GM12878 (cell line): Measurements from ENCODE around the gene CACNA1I. TPM values are rescaled to one million over a fixed set of nuclear protein-coding genes. Genes with fewer than 3 reads are reported as not detected.

Experiments
- ATAC-seq: fragments of 200-7000 bp; cut with Tn5 transposase; 3 replicates; pipeline ENCODE4 v1.9.1; 2020; ENCODE audit warnings: mild to moderate bottlenecking, moderate library complexity
- BruUV-seq: library from RNA; stranded (reverse); fragments of 400-500 nt; replicated peaks from 2 replicates; lab custom pipeline; 2021; lab: Mats Ljungman, UMichigan
- CTCF ChIA-PET: fragments of 300-600 bp; sonication (Branson Sonifier 250); formaldehyde crosslinking; extraction: SDS; loops from one replicate; lab custom pipeline; 2021; ENCODE audit warnings: inconsistent platforms; lab: Yijun Ruan, JAX
- POLR2A ChIA-PET: fragments of 350-600 bp; formaldehyde crosslinking; extraction: SDS; loops from one replicate; lab custom pipeline; 2021; ENCODE audit warnings: inconsistent platforms; lab: Charles Lee
- RAD21 ChIA-PET: fragments of 300-600 bp; sonication (Branson Sonifier 250); formaldehyde crosslinking; loops from one replicate; lab custom pipeline; 2023; ENCODE audit warnings: antibody characterized with exemption; ENCODE audit not compliant: unreplicated experiment; lab: Charles Lee
- SMC1A ChIA-PET: fragments of 300-600 bp; sonication (Branson Sonifier 250); formaldehyde crosslinking; loops from one replicate; lab custom pipeline; 2023; ENCODE audit not compliant: unreplicated experiment, uncharacterized antibody; lab: Charles Lee
- DNase-seq: peaks from one replicate; pipeline ENCODE4 v3.0.0-alpha.2; 2011; ENCODE audit warnings: low read depth, low spot score
- FAIRE-seq: peaks from 3 replicates; lab custom pipeline; 2011; peaks lifted over from hg19 to GRCh38; lab: Jason Lieb, UNC
- H2AFZ ChIP-seq: 2 replicates; pipeline ENCODE4 v1.6.0; 2011; ENCODE audit warnings: low read depth, low read length, control low read depth; ENCODE audit not compliant: control insufficient read depth
- H3K27ac ChIP-seq: 2 replicates; pipeline ENCODE4 v1.5.1; 2011; ENCODE audit warnings: control low read depth; ENCODE audit not compliant: control insufficient read depth, insufficient read depth
- H3K27me3 ChIP-seq, 2 experiments: replicated peaks in 1 of 2; 2 replicates each; pipeline versions ENCODE4 v1.6.0 to v1.6.1; 2011; ENCODE audit warnings: low read length in 1 of 2; ENCODE audit not compliant: control insufficient read depth in 2 of 2, insufficient read depth in 2 of 2
- H3K36me3 ChIP-seq, 2 experiments: 2 replicates each; pipeline ENCODE4 v1.5.1; 2011; ENCODE audit warnings: low read length in 1 of 2; ENCODE audit not compliant: control insufficient read depth in 2 of 2, insufficient read depth in 2 of 2
- H3K4me1 ChIP-seq: 2 replicates; pipeline ENCODE4 v1.6.1; 2011; ENCODE audit warnings: mild to moderate bottlenecking, low read length, moderate library complexity, mixed read lengths; ENCODE audit not compliant: control insufficient read depth, insufficient read depth
- H3K4me2 ChIP-seq: 2 replicates; pipeline ENCODE4 v1.6.0; 2011; ENCODE audit warnings: control low read depth; ENCODE audit not compliant: control insufficient read depth, insufficient read depth
- H3K4me3 ChIP-seq: fragments of 200-600 bp; sonication (generic); 2 replicates; pipeline ENCODE4 v1.5.1; 2016
- H3K79me2 ChIP-seq: 2 replicates; pipeline ENCODE4 v1.6.0; 2011; ENCODE audit warnings: low read length; ENCODE audit not compliant: control insufficient read depth, insufficient read depth
- H3K9ac ChIP-seq: 2 replicates; pipeline ENCODE4 v1.8.0; 2011; ENCODE audit warnings: low read length, control low read depth, mixed read lengths; ENCODE audit not compliant: control insufficient read depth, insufficient read depth
- H3K9me3 ChIP-seq: replicated peaks from 3 replicates; pipeline ENCODE4 v1.5.1; 2011; ENCODE audit warnings: mild to moderate bottlenecking, low read length; ENCODE audit not compliant: control insufficient read depth, insufficient read depth
- H4K20me1 ChIP-seq: 2 replicates; pipeline ENCODE4 v1.6.0; 2011; ENCODE audit not compliant: control insufficient read depth, insufficient read depth
- EGR1 ChIP-seq, 2 experiments: IDR thresholded peaks; 1 replicate in 1 of 2; 2 replicates in 1 of 2; pipeline ENCODE4 v1.6.1; 2011 to 2012; ENCODE audit warnings: low read depth in 2 of 2, low read length in 2 of 2, borderline replicate concordance in 1 of 2, mild to moderate bottlenecking in 1 of 2, moderate library complexity in 1 of 2
- HDAC6 ChIP-seq: fragments of 200-600 bp; sonication (generic); IDR thresholded peaks from one replicate; pipeline ENCODE4 v1.8.0; 2017; ENCODE audit warnings: antibody characterized with exemption; ENCODE audit not compliant: unreplicated experiment
- RAD21 ChIP-seq: IDR thresholded peaks from 2 replicates; pipeline ENCODE4 v1.6.1; 2011; ENCODE audit warnings: mild to moderate bottlenecking, low read depth, low read length, moderate library complexity; ENCODE audit not compliant: insufficient read depth
- RFX5 ChIP-seq: IDR thresholded peaks from 2 replicates; pipeline ENCODE4 v1.6.1; 2011; ENCODE audit warnings: low read depth, low read length, improper control_type of control experiment
- SMAD5 ChIP-seq: IDR thresholded peaks from 2 replicates; pipeline ENCODE4 v1.6.1; 2016; ENCODE audit warnings: antibody characterized with exemption, low read depth
- SMC3 ChIP-seq: IDR thresholded peaks from 2 replicates; pipeline ENCODE4 v1.6.1; 2011; ENCODE audit warnings: low read length, improper control_type of control experiment, borderline replicate concordance
- TAF1 ChIP-seq: IDR thresholded peaks from 2 replicates; pipeline ENCODE4 v1.6.1; 2011; ENCODE audit warnings: mild to moderate bottlenecking, low read depth, low read length, borderline replicate concordance
- YY1 ChIP-seq: IDR thresholded peaks from 2 replicates; pipeline ENCODE4 v1.6.1; 2011; ENCODE audit warnings: low read depth, mild to moderate bottlenecking, low read length
- ZNF274 ChIP-seq: IDR thresholded peaks from one replicate; pipeline ENCODE4 v1.8.0; 2011; ENCODE audit not compliant: insufficient read length, insufficient read depth
- WGBS: methylation state at CpG from one replicate; pipeline ENCODE4 v1.1.6; 2016; ENCODE audit warnings: low lambda C conversion rate; ENCODE audit not compliant: insufficient replicate concordance, insufficient coverage; ENCODE audit errors: missing lambda C conversion rate; 5-methylcytosine and 5-hydroxymethylcytosine counted together
- in situ Hi-C: fragments of 300-500 bp; cut with MboI; formaldehyde crosslinking; loops from 9 replicates; pipeline ENCODE4 v1.14.3; 2018; ENCODE audit warnings: mixed read lengths
- intact Hi-C: fragments of 100-400 bp; cut with micrococcal nuclease; formaldehyde crosslinking; loops from one replicate; pipeline ENCODE4 v1.14.2; 2022; ENCODE audit not compliant: unreplicated experiment
- polyA plus RNA-seq, 11 experiments: library from polyadenylated mRNA; depleted of rRNA in 4 of 11; unstranded in 6 of 11; stranded (reverse) in 5 of 11; fragments of >200 nt; fragmentation: Nextera tagmentation in 4 of 11; fragmentation: Illumina TruSeq in 1 of 11; extraction: Ambion mirVana in 4 of 11; extraction: Trizol in 1 of 11; gene quantifications; 1 replicate in 1 of 11; 2 replicates in 10 of 11; pipeline versions ENCODE4 v1.2.1 to v1.2.3, GENCODE V29; 2011 to 2016; ENCODE audit warnings: inconsistent platforms in 2 of 11, missing spikeins in 2 of 11, low read depth in 1 of 11
- total RNA-seq, 4 experiments: library from RNA; depleted of rRNA in 3 of 4; stranded (reverse); fragments of >200 nt in 3 of 4; fragmentation: Illumina TruSeq in 1 of 4; extraction: Trizol in 1 of 4; gene quantifications; 2 replicates each; pipeline versions ENCODE4 v1.2.1 to v1.2.3, GENCODE V29; 2013 to 2021
- TF ChIP-seq, protein P1 (sequence below), 3 experiments: IDR thresholded peaks in 2 of 3; conservative IDR thresholded peaks in 1 of 3; 2 replicates each; pipeline ENCODE4 v1.5.1; 2011; ENCODE audit warnings: low read depth in 3 of 3, low read length in 3 of 3, mild to moderate bottlenecking in 3 of 3, control low read depth in 2 of 3, moderate library complexity in 2 of 3, inconsistent platforms in 1 of 3, mixed read lengths in 1 of 3; ENCODE audit not compliant: control insufficient read depth in 2 of 3, insufficient read depth in 1 of 3; ENCODE audit errors: extremely low read depth in 1 of 3
- TF ChIP-seq, protein P2 (sequence below): fragments of 450-650 bp; IDR thresholded peaks from 2 replicates; pipeline ENCODE4 v1.6.1; 2017; ENCODE audit warnings: mild to moderate bottlenecking

The CACNA1I gene
- total and polyA plus RNA-seq, 10 of the 15 experiments (the other 5 are each of a cell fraction or from before 2014, with no cell fraction given) = 0.01 to 0.03 TPM; not detected in 8

- H3K4me2 ChIP-seq = no peak overlapping the region
- no peaks in the 10 kb centered on the region for H3K79me2 ChIP-seq
- H3K4me1 ChIP-seq = no peaks in the 10 kb centered on the region
- RAD21 ChIA-PET = interaction anchor here (0.7 to 2.8 kb wide), 5 partner anchors 159 to 496 kb away, joined by 3 to 36 read pairs (median 4); no protein-coding TSS in a partner anchor
- H3K9me3 ChIP-seq = no peaks in the 10 kb centered on the region
- H2AFZ ChIP-seq = no peak overlapping the region
- H4K20me1 ChIP-seq = no peaks in the 10 kb centered on the region
- no peaks in the 10 kb centered on the region for H3K36me3 ChIP-seq
- no peak overlapping the region for H3K9ac ChIP-seq
- intact Hi-C loops = no loop called here
- TF ChIP-seq SMC3 = peak; percentile 67
- TF ChIP-seq, protein P1, sequence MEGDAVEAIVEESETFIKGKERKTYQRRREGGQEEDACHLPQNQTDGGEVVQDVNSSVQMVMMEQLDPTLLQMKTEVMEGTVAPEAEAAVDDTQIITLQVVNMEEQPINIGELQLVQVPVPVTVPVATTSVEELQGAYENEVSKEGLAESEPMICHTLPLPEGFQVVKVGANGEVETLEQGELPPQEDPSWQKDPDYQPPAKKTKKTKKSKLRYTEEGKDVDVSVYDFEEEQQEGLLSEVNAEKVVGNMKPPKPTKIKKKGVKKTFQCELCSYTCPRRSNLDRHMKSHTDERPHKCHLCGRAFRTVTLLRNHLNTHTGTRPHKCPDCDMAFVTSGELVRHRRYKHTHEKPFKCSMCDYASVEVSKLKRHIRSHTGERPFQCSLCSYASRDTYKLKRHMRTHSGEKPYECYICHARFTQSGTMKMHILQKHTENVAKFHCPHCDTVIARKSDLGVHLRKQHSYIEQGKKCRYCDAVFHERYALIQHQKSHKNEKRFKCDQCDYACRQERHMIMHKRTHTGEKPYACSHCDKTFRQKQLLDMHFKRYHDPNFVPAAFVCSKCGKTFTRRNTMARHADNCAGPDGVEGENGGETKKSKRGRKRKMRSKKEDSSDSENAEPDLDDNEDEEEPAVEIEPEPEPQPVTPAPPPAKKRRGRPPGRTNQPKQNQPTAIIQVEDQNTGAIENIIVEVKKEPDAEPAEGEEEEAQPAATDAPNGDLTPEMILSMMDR (IDR thresholded peaks at IDR 0.05 in 2 of 3, conservative IDR thresholded peaks at IDR 0.05 in 1 of 3; ENCODE audit: control insufficient read depth in 2 of 3, extremely low read depth in 1 of 3, insufficient read depth in 1 of 3, low read depth in 3 of 3, low read length in 3 of 3) = peak; percentile 50 to 60 (median 51); a peak in 4 of 6 replicates
- 0 out of 2 replicates have a peak, but pooled peaks have one; percentile 17 for TF ChIP-seq YY1
- TF ChIP-seq HDAC6 = no peak
- peak; percentile 49 for TF ChIP-seq RAD21
- TF ChIP-seq SMAD5 = no peak
- TF ChIP-seq TAF1 = no peak
- no peak for TF ChIP-seq RFX5
- TF ChIP-seq ZNF274 = no peak
- no peak for TF ChIP-seq EGR1 (IDR thresholded peaks at IDR 0.05; ENCODE audit: borderline replicate concordance in 1 of 2, low read depth in 2 of 2, low read length in 2 of 2)
- TF ChIP-seq, protein P2, sequence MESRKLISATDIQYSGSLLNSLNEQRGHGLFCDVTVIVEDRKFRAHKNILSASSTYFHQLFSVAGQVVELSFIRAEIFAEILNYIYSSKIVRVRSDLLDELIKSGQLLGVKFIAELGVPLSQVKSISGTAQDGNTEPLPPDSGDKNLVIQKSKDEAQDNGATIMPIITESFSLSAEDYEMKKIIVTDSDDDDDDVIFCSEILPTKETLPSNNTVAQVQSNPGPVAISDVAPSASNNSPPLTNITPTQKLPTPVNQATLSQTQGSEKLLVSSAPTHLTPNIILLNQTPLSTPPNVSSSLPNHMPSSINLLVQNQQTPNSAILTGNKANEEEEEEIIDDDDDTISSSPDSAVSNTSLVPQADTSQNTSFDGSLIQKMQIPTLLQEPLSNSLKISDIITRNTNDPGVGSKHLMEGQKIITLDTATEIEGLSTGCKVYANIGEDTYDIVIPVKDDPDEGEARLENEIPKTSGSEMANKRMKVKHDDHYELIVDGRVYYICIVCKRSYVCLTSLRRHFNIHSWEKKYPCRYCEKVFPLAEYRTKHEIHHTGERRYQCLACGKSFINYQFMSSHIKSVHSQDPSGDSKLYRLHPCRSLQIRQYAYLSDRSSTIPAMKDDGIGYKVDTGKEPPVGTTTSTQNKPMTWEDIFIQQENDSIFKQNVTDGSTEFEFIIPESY = no peak
- H3K27ac ChIP-seq = no peak overlapping the region
- in situ Hi-C loops = loop anchor here (5.0 kb wide), 2 partner anchors 399 to 484 kb away; no protein-coding TSS in a partner anchor
- FAIRE-seq = no peak
- H3K27me3 ChIP-seq = peaks cover 0 to 3% of the 10 kb centered on the region in 2 experiments; a peak in 1 of 4 replicates
- WGBS = 13% methylated on average over 11 of the region's 11 CpGs
- no TSS peak for BruUV-seq
- POLR2A ChIA-PET = no interaction called here
- DNase-seq = no peak
- ATAC-seq = peak; percentile 81
- CTCF ChIA-PET = interaction anchor here (0.6 to 14.5 kb wide), 6 partner anchors 9 to 515 kb away, joined by 3 to 157 read pairs (median 4); no protein-coding TSS in a partner anchor
- SMC1A ChIA-PET = interaction anchor here (0.9 to 2.1 kb wide), 2 partner anchors 479 to 482 kb away, joined by 3 to 13 read pairs; no protein-coding TSS in a partner anchor
- H3K4me3 ChIP-seq = no peak overlapping the region
Measured at GRCh38 chr22:39543095-39543494, 27.5 kb upstream of the CACNA1I start.
